ENCODE measurements around the gene LRP11.

- TF ChIP-seq CTCF (IDR thresholded peaks at IDR 0.05; ENCODE audit: insufficient read depth, low read length) (no peak), POLR2AphosphoS5 (IDR thresholded peaks at IDR 0.05; ENCODE audit: low read depth) (no peak)
These were observed 23.2 kb upstream of the LRP11 start for GRCh38 chr6:149887343-149887742.

Measured in HL-60 (cell line).